HFFc6 (cell line): ENCODE data around the gene SPRN. TPM values are rescaled to one million over a fixed set of nuclear protein-coding genes. Genes with fewer than 3 reads are reported as not detected.

ENCODE experiments used
- DNase-seq: peaks from one replicate; pipeline ENCODE4 v3.0.0-alpha.2; 2018
- H3K27ac Mint-ChIP-seq: 2 replicates; pipeline ENCODE4 v1.8.0; 2020; ENCODE audit warnings: mild to moderate bottlenecking, mixed read lengths
- H3K27me3 Mint-ChIP-seq: 2 replicates; pipeline ENCODE4 v1.8.0; 2021; ENCODE audit warnings: mild to moderate bottlenecking, moderate library complexity, mixed read lengths; ENCODE audit not compliant: insufficient read depth
- H3K36me3 Mint-ChIP-seq: 2 replicates; pipeline ENCODE4 v1.8.0; 2021; ENCODE audit warnings: low read depth, mixed read lengths
- H3K4me1 Mint-ChIP-seq: 2 replicates; pipeline ENCODE4 v1.8.0; 2020; ENCODE audit warnings: low read depth, mixed read lengths
- H3K4me3 Mint-ChIP-seq: 2 replicates; pipeline ENCODE4 v1.8.0; 2020; ENCODE audit warnings: mild to moderate bottlenecking, moderate library complexity, mixed read lengths
- H3K9me3 Mint-ChIP-seq: 2 replicates; pipeline ENCODE4 v1.8.0; 2020; ENCODE audit warnings: mild to moderate bottlenecking, mixed read lengths
- CTCF ChIP-seq: fragments of 200-600 bp; sonication (generic); IDR thresholded peaks from 2 replicates; pipeline ENCODE4 v1.5.0; 2021; ENCODE audit warnings: antibody characterized with exemption, mild to moderate bottlenecking
- total RNA-seq, 6 experiments: library from RNA; stranded (reverse); fragmentation: NEBNext Ultra II Directional; extraction: Animal tissue kit (Norgen Biotek cat#: 25700); gene quantifications; 2 replicates in 1 of 6; 3 replicates in 5 of 6; pipeline ENCODE4 v1.2.3, GENCODE V29; 2021

Gene SPRN
- total RNA-seq, 6 experiments from 2014 or later = 0.31 to 2.9 (median 0.40) TPM

- H3K27ac Mint-ChIP-seq = no peak overlapping the region; the same call in 1 of the 2 replicates
- peaks cover 39% of the 10 kb centered on the region for H3K36me3 Mint-ChIP-seq
Observed at GRCh38 chr10:133401500-133401899, 22.9 kb downstream of the SPRN start.

GRCh38 chr10:133400624-133401424, 23.6 kb downstream of the SPRN start:
- peak overlapping the region; percentile 38; the same call in 1 of the 2 replicates for H3K27ac Mint-ChIP-seq
- no peaks in the 10 kb centered on the region for H3K9me3 Mint-ChIP-seq
- DNase-seq = no peak
- no peak overlapping the region for H3K4me3 Mint-ChIP-seq
- H3K27me3 Mint-ChIP-seq = no peaks in the 10 kb centered on the region
- TF ChIP-seq CTCF = no peak
- H3K4me1 Mint-ChIP-seq = peaks cover 25% of the 10 kb centered on the region
- H3K36me3 Mint-ChIP-seq = peaks cover 39% of the 10 kb centered on the region

More at GRCh38 chr10:133401500-133401899, 22.9 kb downstream of the SPRN start:
- DNase-seq = no peak
- Mint-ChIP-seq H3K9me3 (no peaks in the 10 kb centered on the region), H3K4me3 (no peak overlapping the region), H3K27me3 (no peaks in the 10 kb centered on the region), H3K4me1 (peaks cover 31% of the 10 kb centered on the region)
- TF ChIP-seq CTCF = 0 out of 2 replicates have a peak, but pooled peaks have one; percentile 8

- no peaks in the 10 kb centered on the region for H3K27me3 Mint-ChIP-seq
- peaks cover 14% of the 10 kb centered on the region for H3K4me1 Mint-ChIP-seq
- peaks cover 43% of the 10 kb centered on the region for H3K36me3 Mint-ChIP-seq
- H3K9me3 Mint-ChIP-seq = no peaks in the 10 kb centered on the region
- no peak overlapping the region for H3K27ac Mint-ChIP-seq
- TF ChIP-seq CTCF = no peak
- no peak for DNase-seq
- H3K4me3 Mint-ChIP-seq = no peak overlapping the region
Observed at GRCh38 chr10:133399123-133399601, 25.3 kb downstream of the SPRN start.

- H3K9me3 Mint-ChIP-seq = no peaks in the 10 kb centered on the region
- H3K36me3 Mint-ChIP-seq = peaks cover 34% of the 10 kb centered on the region
- H3K27ac Mint-ChIP-seq = peak overlapping the region; percentile 46; the same call in 1 of the 2 replicates
Observed at GRCh38 chr10:133397938-133398337, 26.5 kb downstream of the SPRN start.

GRCh38 chr10:133396035-133396624, 28.3 kb downstream of the SPRN start:
- Mint-ChIP-seq H3K4me1 (peaks cover 13% of the 10 kb centered on the region), H3K9me3 (no peaks in the 10 kb centered on the region), H3K27ac (0 out of 2 replicates have a peak overlapping the region, but pooled peaks have one; percentile 65), H3K36me3 (peaks cover 28% of the 10 kb centered on the region), H3K27me3 (no peaks in the 10 kb centered on the region), H3K4me3 (peak overlapping the region; percentile 96)
- no peak for DNase-seq
- no peak for TF ChIP-seq CTCF

More at GRCh38 chr10:133397938-133398337, 26.5 kb downstream of the SPRN start:
- Mint-ChIP-seq H3K4me1 (peaks cover 13% of the 10 kb centered on the region), H3K4me3 (no peak overlapping the region), H3K27me3 (no peaks in the 10 kb centered on the region)
- no peak for DNase-seq
- no peak for TF ChIP-seq CTCF
